Calu3 (cell line): ENCODE data around the gene TSPOAP1. TPM values are rescaled to one million over a fixed set of nuclear protein-coding genes. Genes with fewer than 3 reads are reported as not detected.

Experiments used
- BruUV-seq: library from RNA; stranded (reverse); fragments of 400-500 nt; replicated peaks from 2 replicates; lab custom pipeline; 2021; lab: Mats Ljungman, UMichigan
- CTCF ChIA-PET: fragments of 300-600 bp; sonication (Branson Sonifier 250); formaldehyde crosslinking; loops from one replicate; lab custom pipeline; 2022; ENCODE audit warnings: antibody characterized with exemption; lab: Charles Lee
- DNase-seq: peaks from one replicate; pipeline ENCODE4 v3.0.0; 2022
- H3K27ac Mint-ChIP-seq: one replicate; pipeline ENCODE4 v1.8.0; 2022; ENCODE audit warnings: mixed read lengths; ENCODE audit not compliant: unreplicated experiment
- H3K27me3 Mint-ChIP-seq: one replicate; pipeline ENCODE4 v1.8.0; 2022; ENCODE audit warnings: mixed read lengths; ENCODE audit not compliant: unreplicated experiment
- H3K36me3 Mint-ChIP-seq: one replicate; pipeline ENCODE4 v1.8.0; 2022; ENCODE audit warnings: mild to moderate bottlenecking, moderate library complexity, mixed read lengths; ENCODE audit not compliant: insufficient read depth, unreplicated experiment
- H3K4me1 Mint-ChIP-seq: one replicate; pipeline ENCODE4 v1.8.0; 2022; ENCODE audit warnings: mild to moderate bottlenecking, low read depth, mixed read lengths; ENCODE audit not compliant: unreplicated experiment
- H3K4me3 Mint-ChIP-seq: one replicate; pipeline ENCODE4 v1.8.0; 2022; ENCODE audit warnings: mild to moderate bottlenecking, low read depth, moderate library complexity, mixed read lengths; ENCODE audit not compliant: unreplicated experiment
- H3K9me3 Mint-ChIP-seq: one replicate; pipeline ENCODE4 v1.8.0; 2022; ENCODE audit warnings: low read depth, mixed read lengths; ENCODE audit not compliant: unreplicated experiment
- CTCF ChIP-seq: fragments of 200-600 bp; IDR thresholded peaks from one replicate; pipeline ENCODE4 v1.8.0; 2022; ENCODE audit warnings: antibody characterized with exemption; ENCODE audit not compliant: unreplicated experiment
- intact Hi-C: fragments of 100-400 bp; cut with micrococcal nuclease; formaldehyde crosslinking; loops from one replicate; pipeline ENCODE4 v1.10.0; 2022; ENCODE audit not compliant: unreplicated experiment
- total RNA-seq: library from RNA; stranded (reverse); gene quantifications from 2 replicates; pipeline ENCODE4 v1.2.3, GENCODE V29; 2022

The TSPOAP1 gene
- total RNA-seq, 1 experiment from 2014 or later = not detected

GRCh38 chr17:58323366-58324055 lies 5.1 kb downstream of the TSPOAP1 start:
- no peak for DNase-seq
- no peak for TF ChIP-seq CTCF
- Mint-ChIP-seq H3K4me3 (no peak overlapping the region), H3K27ac (no peak overlapping the region), H3K9me3 (no peaks in the 10 kb centered on the region), H3K4me1 (no peaks in the 10 kb centered on the region), H3K27me3 (peaks cover 91% of the 10 kb centered on the region), H3K36me3 (no peaks in the 10 kb centered on the region)
- no TSS peak for BruUV-seq
- intact Hi-C loops = no loop called here
- CTCF ChIA-PET = no interaction called here

- intact Hi-C loops = no loop called here
- BruUV-seq = no TSS peak
- Mint-ChIP-seq H3K4me3 (no peak overlapping the region), H3K4me1 (no peaks in the 10 kb centered on the region), H3K9me3 (no peaks in the 10 kb centered on the region), H3K27me3 (peaks cover 84% of the 10 kb centered on the region), H3K36me3 (no peaks in the 10 kb centered on the region), H3K27ac (no peak overlapping the region)
- DNase-seq = no peak
- no peak for TF ChIP-seq CTCF
- CTCF ChIA-PET = interaction anchor here (1.0 kb wide), 1 partner anchor 95 kb away, joined by 3 read pairs; the partner anchor contains the start of gene RNF43
Observed at GRCh38 chr17:58322581-58323185, 5.9 kb downstream of the TSPOAP1 start.

GRCh38 chr17:58321571-58322525 lies 6.7 kb downstream of the TSPOAP1 start:
- Mint-ChIP-seq H3K4me3 (no peak overlapping the region), H3K36me3 (no peaks in the 10 kb centered on the region), H3K27me3 (peaks cover 84% of the 10 kb centered on the region), H3K4me1 (no peaks in the 10 kb centered on the region), H3K9me3 (no peaks in the 10 kb centered on the region), H3K27ac (no peak overlapping the region)
- BruUV-seq = no TSS peak
- intact Hi-C loops = no loop called here
- CTCF ChIA-PET = interaction anchor here (1.0 kb wide), 1 partner anchor 96 kb away, joined by 3 read pairs; the partner anchor contains the start of gene RNF43
- DNase-seq = no peak
- TF ChIP-seq CTCF = no peak

- Mint-ChIP-seq H3K4me1 (no peaks in the 10 kb centered on the region), H3K4me3 (no peak overlapping the region), H3K36me3 (no peaks in the 10 kb centered on the region), H3K27me3 (peaks cover 80% of the 10 kb centered on the region), H3K9me3 (no peaks in the 10 kb centered on the region), H3K27ac (no peak overlapping the region)
- no peak for DNase-seq
- TF ChIP-seq CTCF = no peak
- intact Hi-C loops = no loop called here
- CTCF ChIA-PET = no interaction called here
- no TSS peak for BruUV-seq
Observed at GRCh38 chr17:58320570-58321323, 7.8 kb downstream of the TSPOAP1 start.
